Keratinocyte (primary cell): Measurements from ENCODE around the gene IL36RN.

ENCODE experiments used
- EZH2 ChIP-seq: IDR thresholded peaks from one replicate; pipeline ENCODE4 v1.6.1; 2012; ENCODE audit warnings: inconsistent platforms, mild to moderate bottlenecking, low read length, moderate library complexity
- TF ChIP-seq, protein P1 (sequence below), 3 experiments: IDR thresholded peaks in 1 of 3; conservative IDR thresholded peaks in 1 of 3; optimal IDR thresholded peaks in 1 of 3; 2 replicates in 2 of 3; 3 replicates in 1 of 3; pipeline versions ENCODE3 to v1.5.1; 2011; ENCODE audit warnings: low read length in 3 of 3, mild to moderate bottlenecking in 3 of 3, moderate library complexity in 2 of 3, control low read depth in 1 of 3, inconsistent platforms in 1 of 3; ENCODE audit not compliant: insufficient read depth in 2 of 3; ENCODE audit errors: extremely low read depth in 1 of 3

DNA sequence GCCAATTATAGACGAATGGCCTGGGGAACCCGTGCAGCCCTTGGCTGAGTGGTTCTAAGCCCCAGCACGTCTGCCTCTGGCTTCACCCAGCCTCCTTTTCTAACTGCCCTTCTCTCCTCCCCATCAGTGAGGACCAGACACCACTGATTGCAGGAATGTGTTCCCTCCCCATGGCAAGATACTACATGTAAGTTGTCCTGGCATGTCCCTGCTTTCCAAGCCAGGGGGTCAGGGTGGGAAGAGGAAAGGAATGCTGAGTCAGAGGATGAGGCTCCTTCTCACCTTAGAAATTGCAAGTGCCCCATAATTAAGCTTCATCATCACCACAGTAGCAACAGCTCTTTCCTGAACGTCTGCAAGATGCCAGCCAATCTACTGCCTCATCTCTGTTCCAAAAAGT, 13.6 kb downstream of the IL36RN start:
- TF ChIP-seq, protein P1, sequence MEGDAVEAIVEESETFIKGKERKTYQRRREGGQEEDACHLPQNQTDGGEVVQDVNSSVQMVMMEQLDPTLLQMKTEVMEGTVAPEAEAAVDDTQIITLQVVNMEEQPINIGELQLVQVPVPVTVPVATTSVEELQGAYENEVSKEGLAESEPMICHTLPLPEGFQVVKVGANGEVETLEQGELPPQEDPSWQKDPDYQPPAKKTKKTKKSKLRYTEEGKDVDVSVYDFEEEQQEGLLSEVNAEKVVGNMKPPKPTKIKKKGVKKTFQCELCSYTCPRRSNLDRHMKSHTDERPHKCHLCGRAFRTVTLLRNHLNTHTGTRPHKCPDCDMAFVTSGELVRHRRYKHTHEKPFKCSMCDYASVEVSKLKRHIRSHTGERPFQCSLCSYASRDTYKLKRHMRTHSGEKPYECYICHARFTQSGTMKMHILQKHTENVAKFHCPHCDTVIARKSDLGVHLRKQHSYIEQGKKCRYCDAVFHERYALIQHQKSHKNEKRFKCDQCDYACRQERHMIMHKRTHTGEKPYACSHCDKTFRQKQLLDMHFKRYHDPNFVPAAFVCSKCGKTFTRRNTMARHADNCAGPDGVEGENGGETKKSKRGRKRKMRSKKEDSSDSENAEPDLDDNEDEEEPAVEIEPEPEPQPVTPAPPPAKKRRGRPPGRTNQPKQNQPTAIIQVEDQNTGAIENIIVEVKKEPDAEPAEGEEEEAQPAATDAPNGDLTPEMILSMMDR (optimal IDR thresholded peaks at IDR 0.05 in 1 of 3, IDR thresholded peaks at IDR 0.05 in 1 of 3, conservative IDR thresholded peaks at IDR 0.05 in 1 of 3; ENCODE audit: extremely low read depth in 1 of 3, insufficient read depth in 2 of 3, low read length in 3 of 3) = no peak
- TF ChIP-seq EZH2 = no peak
